ENCODE data around the gene RALGPS1.

GRCh38 chr9:127176631-127177030 lies 262.0 kb downstream of the RALGPS1 start:
- TF ChIP-seq CTCF (IDR thresholded peaks at IDR 0.05), result no peak
- no peak for TF ChIP-seq POLR2A (IDR thresholded peaks at IDR 0.05)
- TF ChIP-seq EP300 (IDR thresholded peaks at IDR 0.05), result no peak

Measured in tibial nerve (tissue), 4 donors.